Liver (tissue), 3 donors: Measurements from ENCODE around the gene MS4A6E.

Experiments used
- CTCF ChIP-seq: fragments of 150-350 bp; IDR thresholded peaks from 2 replicates; pipeline ENCODE4 v1.5.1; 2017; ENCODE audit warnings: improper control_type of control experiment, low read depth, low read length; ENCODE audit not compliant: missing input control
- FOXA1 ChIP-seq: IDR thresholded peaks from 2 replicates; pipeline ENCODE4 v1.6.1; 2016; ENCODE audit warnings: antibody characterized with exemption
- HNF4A ChIP-seq, 2 donors: conservative IDR thresholded peaks; 2 replicates each; pipeline ENCODE4 v1.6.1; 2016; ENCODE audit warnings: antibody characterized with exemption in 2 of 2, mild to moderate bottlenecking in 2 of 2
- TAF1 ChIP-seq: conservative IDR thresholded peaks from 2 replicates; pipeline ENCODE4 v1.6.1; 2016; ENCODE audit warnings: antibody characterized with exemption, mild to moderate bottlenecking
- TF ChIP-seq, protein P1 (sequence below): IDR thresholded peaks from 2 replicates; pipeline ENCODE4 v1.6.1; 2016; ENCODE audit warnings: antibody characterized with exemption
- donor health status: healthy.
- donor health status: healthy.

GRCh38 chr11:60390419-60390818, 63.4 kb downstream of the MS4A6E start:
- TF ChIP-seq HNF4A (conservative IDR thresholded peaks at IDR 0.05) = no peak
- TF ChIP-seq CTCF = no peak
- no peak for TF ChIP-seq FOXA1
- TF ChIP-seq, protein P1, sequence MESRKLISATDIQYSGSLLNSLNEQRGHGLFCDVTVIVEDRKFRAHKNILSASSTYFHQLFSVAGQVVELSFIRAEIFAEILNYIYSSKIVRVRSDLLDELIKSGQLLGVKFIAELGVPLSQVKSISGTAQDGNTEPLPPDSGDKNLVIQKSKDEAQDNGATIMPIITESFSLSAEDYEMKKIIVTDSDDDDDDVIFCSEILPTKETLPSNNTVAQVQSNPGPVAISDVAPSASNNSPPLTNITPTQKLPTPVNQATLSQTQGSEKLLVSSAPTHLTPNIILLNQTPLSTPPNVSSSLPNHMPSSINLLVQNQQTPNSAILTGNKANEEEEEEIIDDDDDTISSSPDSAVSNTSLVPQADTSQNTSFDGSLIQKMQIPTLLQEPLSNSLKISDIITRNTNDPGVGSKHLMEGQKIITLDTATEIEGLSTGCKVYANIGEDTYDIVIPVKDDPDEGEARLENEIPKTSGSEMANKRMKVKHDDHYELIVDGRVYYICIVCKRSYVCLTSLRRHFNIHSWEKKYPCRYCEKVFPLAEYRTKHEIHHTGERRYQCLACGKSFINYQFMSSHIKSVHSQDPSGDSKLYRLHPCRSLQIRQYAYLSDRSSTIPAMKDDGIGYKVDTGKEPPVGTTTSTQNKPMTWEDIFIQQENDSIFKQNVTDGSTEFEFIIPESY = no peak
- TF ChIP-seq TAF1 = no peak
